Activated CD8-positive, alpha-beta memory T cell treated with anti-CD3 and anti-CD28 coated beads for 24 hours (primary cell): ENCODE results near the gene TMEM252.

ENCODE experiments used
- DNase-seq: peaks from one replicate; pipeline ENCODE4 v3.0.0-alpha.2; 2020

Gene TMEM252

DNA sequence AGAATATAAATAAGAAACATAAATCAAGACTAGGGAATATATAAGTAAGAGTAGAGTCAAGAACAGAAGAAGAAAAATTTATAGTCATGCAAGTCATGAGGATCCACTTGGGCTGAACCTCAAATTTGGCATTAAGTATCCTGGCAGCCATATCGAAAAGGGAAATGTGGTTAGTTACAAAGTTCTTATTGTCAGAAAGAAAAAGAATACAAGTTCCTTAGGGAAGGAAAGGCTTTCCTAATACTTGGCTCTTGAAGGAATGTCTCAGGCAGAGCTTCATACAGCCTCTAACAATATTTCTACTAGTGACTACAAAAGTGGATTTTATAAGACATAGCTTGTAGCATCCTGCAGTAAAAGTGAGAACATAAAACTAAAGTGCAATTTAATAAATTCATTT is 45.4 kb downstream of the TMEM252 start:
- no peak for DNase-seq

DNA sequence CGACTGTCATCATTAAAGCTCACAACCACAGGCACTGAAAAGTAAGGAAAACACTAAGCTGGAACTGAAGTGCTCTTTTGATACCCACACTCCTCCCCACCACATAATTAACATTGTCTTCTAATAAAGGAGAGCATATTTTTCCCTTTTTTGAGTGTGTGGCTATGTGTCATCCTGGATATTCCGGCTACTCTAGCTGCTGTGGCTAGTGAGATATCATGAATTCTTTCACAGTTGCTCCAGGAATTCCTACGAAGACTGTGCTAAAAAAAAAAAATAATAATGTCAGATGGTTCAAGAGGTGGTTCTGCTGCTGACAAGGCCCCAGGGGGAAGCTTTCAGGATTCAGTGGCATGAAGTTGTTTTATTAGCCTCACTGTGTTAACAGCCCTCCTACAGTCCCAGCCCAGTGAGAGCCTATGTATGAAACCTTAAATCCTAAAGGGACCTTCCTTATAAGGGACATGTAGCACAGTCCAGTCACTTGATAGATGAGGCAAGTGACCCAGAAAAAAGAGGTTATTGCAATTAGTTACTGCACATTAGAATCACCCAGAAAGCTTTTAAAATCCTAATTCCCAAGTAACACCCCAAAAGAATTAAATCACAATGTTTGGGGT is 46.6 kb downstream of the TMEM252 start:
- no peak for DNase-seq

DNA sequence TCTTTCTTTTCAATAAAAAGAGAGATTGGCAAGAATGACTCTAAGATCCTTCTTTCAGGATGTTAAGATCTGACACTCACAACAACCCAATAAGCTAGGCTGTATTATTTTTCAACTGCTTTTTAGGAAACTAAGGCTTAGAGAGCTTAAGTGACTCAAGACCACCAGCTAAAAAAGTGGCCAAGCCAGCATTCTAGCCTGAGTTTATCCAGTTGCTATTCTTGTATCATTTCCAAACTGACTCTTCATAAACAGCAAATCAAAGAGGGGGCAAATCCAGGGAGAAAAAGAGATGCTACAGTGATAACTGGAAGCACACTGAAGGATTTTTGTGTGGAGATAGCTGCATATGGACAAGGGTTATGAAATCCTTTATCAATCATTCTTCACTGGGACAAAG is 47.1 kb downstream of the TMEM252 start:
- no peak for DNase-seq

DNA sequence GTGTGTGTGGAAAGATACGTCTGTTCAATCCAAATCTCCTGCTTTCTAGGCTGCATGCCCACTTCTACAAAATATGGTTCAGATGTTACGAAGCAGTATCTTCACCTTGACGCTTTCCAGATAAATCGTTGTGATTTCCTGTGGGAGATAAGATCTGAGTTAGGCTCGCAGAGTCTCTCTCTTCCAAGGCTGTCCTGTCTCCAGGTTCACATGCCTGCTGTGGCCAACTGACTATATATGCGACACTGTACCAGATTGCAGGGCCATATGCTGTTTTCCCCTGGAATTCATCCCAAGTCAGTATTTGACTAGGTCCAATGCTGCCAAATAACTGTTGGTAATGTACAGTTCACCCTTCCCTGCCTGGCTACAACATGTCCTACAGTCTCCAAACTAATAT is 47.9 kb downstream of the TMEM252 start:
- no peak for DNase-seq

DNA sequence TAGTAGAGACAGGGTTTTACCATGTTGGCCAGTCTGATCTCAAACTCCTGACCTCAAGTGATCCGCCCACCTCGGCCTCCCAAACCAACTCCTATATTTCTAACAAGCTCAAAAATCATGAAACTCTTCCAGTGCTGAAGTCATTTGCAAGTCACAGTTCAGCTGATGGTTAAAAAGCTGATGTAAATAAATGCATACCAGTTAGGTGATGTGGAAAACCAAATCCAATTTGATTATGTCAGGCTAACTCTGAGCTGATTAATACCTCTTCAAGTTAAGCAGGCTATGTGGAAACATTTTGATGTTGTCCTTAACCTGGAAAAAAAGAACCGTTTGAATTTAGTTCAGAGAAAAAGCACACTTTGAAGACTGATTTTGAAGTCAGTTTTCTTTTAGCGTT is 51.0 kb downstream of the TMEM252 start:
- DNase-seq: no peak

DNA sequence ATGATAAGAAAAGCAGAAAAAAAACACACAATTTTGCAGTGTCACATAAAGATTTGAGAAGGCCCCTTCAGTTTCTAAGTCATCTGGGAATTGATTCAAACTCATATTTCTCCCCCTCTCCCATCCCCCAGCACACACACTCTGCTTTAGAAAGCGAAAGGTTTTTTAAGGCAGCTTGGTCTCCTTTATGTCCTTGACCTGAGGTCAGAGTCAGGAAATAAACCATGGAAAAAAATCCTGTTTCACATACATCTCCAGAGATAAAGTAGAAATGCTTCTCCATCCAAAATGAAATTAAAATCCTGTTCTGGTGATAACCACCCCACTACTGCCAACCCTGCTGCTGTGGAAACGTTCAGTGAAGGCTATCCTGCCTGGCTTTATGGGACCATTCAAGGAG is 52.6 kb downstream of the TMEM252 start:
- no peak for DNase-seq
